LNCaP clone FGC (cell line): ENCODE measurements around the gene CLSTN3.

Experiments used
- DNase-seq: peaks from one replicate; pipeline ENCODE4 v3.0.0-alpha.2; 2011; ENCODE audit warnings: low read depth
- H3K4me3 ChIP-seq: 2 replicates; pipeline ENCODE4 v1.5.1; 2011; ENCODE audit warnings: mild to moderate bottlenecking, low read depth, low read length, control low read depth
- TF ChIP-seq, protein P1 (sequence below): IDR thresholded peaks from 2 replicates; pipeline ENCODE4 v1.5.1; 2012; ENCODE audit warnings: mild to moderate bottlenecking; ENCODE audit not compliant: control insufficient read depth, insufficient read depth; ENCODE audit errors: extremely low read depth

The CLSTN3 gene

DNA sequence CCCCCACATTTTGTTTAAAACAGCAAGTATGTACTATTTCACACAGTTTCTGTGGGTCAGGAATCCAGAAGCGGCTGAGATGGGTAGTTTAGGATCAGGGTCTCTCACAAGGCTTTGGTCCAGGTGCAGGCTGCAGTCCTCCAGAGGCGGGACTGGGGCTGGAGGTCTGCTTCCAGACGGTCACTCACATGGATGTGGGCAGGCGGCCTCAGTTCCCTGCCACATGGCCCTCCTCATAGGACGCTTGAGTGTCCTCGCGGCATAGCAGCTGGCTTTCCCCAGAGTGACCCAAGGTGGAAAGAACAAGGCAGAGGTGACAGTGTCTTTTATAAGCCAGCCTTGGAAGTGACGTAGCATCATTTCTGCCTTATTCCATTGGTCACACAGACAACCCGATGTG, 13.3 kb upstream of the CLSTN3 start:
- no peak for DNase-seq
- TF ChIP-seq, protein P1, sequence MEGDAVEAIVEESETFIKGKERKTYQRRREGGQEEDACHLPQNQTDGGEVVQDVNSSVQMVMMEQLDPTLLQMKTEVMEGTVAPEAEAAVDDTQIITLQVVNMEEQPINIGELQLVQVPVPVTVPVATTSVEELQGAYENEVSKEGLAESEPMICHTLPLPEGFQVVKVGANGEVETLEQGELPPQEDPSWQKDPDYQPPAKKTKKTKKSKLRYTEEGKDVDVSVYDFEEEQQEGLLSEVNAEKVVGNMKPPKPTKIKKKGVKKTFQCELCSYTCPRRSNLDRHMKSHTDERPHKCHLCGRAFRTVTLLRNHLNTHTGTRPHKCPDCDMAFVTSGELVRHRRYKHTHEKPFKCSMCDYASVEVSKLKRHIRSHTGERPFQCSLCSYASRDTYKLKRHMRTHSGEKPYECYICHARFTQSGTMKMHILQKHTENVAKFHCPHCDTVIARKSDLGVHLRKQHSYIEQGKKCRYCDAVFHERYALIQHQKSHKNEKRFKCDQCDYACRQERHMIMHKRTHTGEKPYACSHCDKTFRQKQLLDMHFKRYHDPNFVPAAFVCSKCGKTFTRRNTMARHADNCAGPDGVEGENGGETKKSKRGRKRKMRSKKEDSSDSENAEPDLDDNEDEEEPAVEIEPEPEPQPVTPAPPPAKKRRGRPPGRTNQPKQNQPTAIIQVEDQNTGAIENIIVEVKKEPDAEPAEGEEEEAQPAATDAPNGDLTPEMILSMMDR = no peak
- no peak overlapping the region for H3K4me3 ChIP-seq

- no peak overlapping the region for H3K4me3 ChIP-seq
- DNase-seq = no peak
- TF ChIP-seq, protein P1 = no peak
Measured at GRCh38 chr12:7117670-7118069, 12.5 kb upstream of the CLSTN3 start.

GRCh38 chr12:7118881-7119280, 11.3 kb upstream of the CLSTN3 start:
- TF ChIP-seq, protein P1 = no peak

GRCh38 chr12:7120166-7120565, 10.0 kb upstream of the CLSTN3 start:
- no peak overlapping the region for H3K4me3 ChIP-seq
- TF ChIP-seq, protein P1 = no peak
- no peak for DNase-seq

More at GRCh38 chr12:7118881-7119280, 11.3 kb upstream of the CLSTN3 start:
- DNase-seq = no peak
- H3K4me3 ChIP-seq = no peak overlapping the region

DNA sequence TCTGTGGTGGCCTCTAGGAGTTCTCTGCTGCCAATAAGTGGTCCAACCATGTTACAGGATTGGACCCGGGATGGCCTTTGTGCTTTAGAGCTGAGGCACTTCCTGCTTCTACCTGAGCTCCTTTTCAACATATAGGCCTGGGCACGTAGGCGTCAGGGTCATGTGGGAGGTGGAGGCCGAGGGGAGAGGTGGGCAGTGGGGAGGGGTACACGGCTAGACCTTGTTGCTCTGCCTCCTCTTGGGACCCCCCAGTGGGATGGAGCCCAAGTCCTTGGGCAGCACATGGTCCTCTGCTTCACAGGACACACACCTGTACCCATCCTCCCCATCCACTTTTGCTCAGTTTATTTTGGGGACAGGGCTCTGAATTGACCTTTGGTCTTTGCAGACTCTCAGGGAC, 8.8 kb upstream of the CLSTN3 start:
- H3K4me3 ChIP-seq = no peak overlapping the region
- TF ChIP-seq, protein P1 = no peak
- DNase-seq = no peak

- no peak overlapping the region for H3K4me3 ChIP-seq
- no peak for DNase-seq
- TF ChIP-seq, protein P1 = no peak
Measured at GRCh38 chr12:7122811-7123769, 7.1 kb upstream of the CLSTN3 start.

GRCh38 chr12:7123806-7124522, 6.2 kb upstream of the CLSTN3 start:
- no peak overlapping the region for H3K4me3 ChIP-seq
- DNase-seq = no peak
- TF ChIP-seq, protein P1 = no peak
